Measurements from ENCODE around the gene VCL. TPM values are rescaled to one million over a fixed set of nuclear protein-coding genes. Genes with fewer than 3 reads are reported as not detected.
A peak's percentile ranks its signal among the peaks of the same experiment; 100 is the strongest.

The VCL gene
- total and polyA plus RNA-seq, 9 of the 15 experiments (the other 6 are each of a cell fraction or from before 2014, with no cell fraction given): 29.8 to 186 (median 76.4) TPM

DNA sequence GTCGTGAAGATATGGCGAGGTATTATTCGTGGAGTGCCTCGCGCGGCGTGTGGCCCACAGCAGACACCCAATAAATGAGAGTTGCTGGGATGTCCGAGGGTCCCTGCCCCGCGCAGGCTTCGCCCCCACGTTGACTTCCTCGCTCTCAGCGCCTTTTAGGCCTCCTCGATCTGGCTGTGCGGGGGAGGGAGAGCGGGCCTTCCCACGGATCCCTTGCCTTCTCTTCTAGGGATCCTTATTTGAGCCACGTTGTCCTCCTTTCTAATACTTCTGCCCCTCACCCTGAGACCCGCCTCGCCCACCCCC is 660 bp downstream of the VCL start (continued):
- TF ChIP-seq SPI1 (IDR thresholded peaks at IDR 0.05; ENCODE audit: borderline replicate concordance, low read depth, low read length) (0 out of 2 replicates have a peak, but pooled peaks have one; percentile 10), LEF1 (IDR thresholded peaks at IDR 0.05) (0 out of 2 replicates have a peak, but pooled peaks have one; percentile 39), THRAP3 (IDR thresholded peaks at IDR 0.05; ENCODE audit: borderline replicate concordance) (0 out of 2 replicates have a peak, but pooled peaks have one; percentile 15), SMARCA4 (IDR thresholded peaks at IDR 0.05) (no peak), ZNF507 (tag; conservative IDR thresholded peaks at IDR 0.05) (no peak), PHB (CRISPR knock-in tag; IDR thresholded peaks at IDR 0.05) (0 out of 2 replicates have a peak, but pooled peaks have one; percentile 9), PHB2 (IDR thresholded peaks at IDR 0.05; ENCODE audit: low read depth) (no peak), RBFOX2 (IDR thresholded peaks at IDR 0.05; ENCODE audit: low read depth, low read length) (peak; percentile 85), GTF2E2 (tag; IDR thresholded peaks at IDR 0.05) (0 out of 2 replicates have a peak, but pooled peaks have one; percentile 34), FOXK1 (CRISPR knock-in tag; IDR thresholded peaks at IDR 0.05; ENCODE audit: borderline replicate concordance) (peak; percentile 65; the same call in 1 of the 2 replicates), CC2D1A (IDR thresholded peaks at IDR 0.05) (peak; percentile 69), SAP30 (IDR thresholded peaks at IDR 0.05; ENCODE audit: borderline replicate concordance, insufficient read depth, low read depth, low read length, poor library complexity, severe bottlenecking) (no peak), CHD1 (IDR thresholded peaks at IDR 0.05; ENCODE audit: low read length) (peak; percentile 6), ETV6 (IDR thresholded peaks at IDR 0.05; ENCODE audit: borderline replicate concordance in 1 of 2, low read depth in 2 of 2, low read length in 1 of 2) (no peak), ETV6 (CRISPR knock-in tag; IDR thresholded peaks at IDR 0.05; ENCODE audit: borderline replicate concordance) (no peak), BRD4 (IDR thresholded peaks at IDR 0.05) (0 out of 2 replicates have a peak, but pooled peaks have one; percentile 13), POLR2G (IDR thresholded peaks at IDR 0.05; ENCODE audit: low read depth, low read length) (no peak), ELF1 (tag; IDR thresholded peaks at IDR 0.05) (0 out of 2 replicates have a peak, but pooled peaks have one; percentile 0), EGR1 (conservative IDR thresholded peaks at IDR 0.05) (peak; percentile 92)
- TF ChIP-seq, protein P1, sequence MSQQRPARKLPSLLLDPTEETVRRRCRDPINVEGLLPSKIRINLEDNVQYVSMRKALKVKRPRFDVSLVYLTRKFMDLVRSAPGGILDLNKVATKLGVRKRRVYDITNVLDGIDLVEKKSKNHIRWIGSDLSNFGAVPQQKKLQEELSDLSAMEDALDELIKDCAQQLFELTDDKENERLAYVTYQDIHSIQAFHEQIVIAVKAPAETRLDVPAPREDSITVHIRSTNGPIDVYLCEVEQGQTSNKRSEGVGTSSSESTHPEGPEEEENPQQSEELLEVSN (IDR thresholded peaks at IDR 0.05; ENCODE audit: borderline replicate concordance in 1 of 2, extremely low read depth in 1 of 2, insufficient read depth in 1 of 2, insufficient read length in 1 of 2, low read depth in 1 of 2, low read length in 1 of 2, poor library complexity in 1 of 2, severe bottlenecking in 1 of 2): peak in 1 of 2 experiments; percentile 37
- TF ChIP-seq, protein P2, sequence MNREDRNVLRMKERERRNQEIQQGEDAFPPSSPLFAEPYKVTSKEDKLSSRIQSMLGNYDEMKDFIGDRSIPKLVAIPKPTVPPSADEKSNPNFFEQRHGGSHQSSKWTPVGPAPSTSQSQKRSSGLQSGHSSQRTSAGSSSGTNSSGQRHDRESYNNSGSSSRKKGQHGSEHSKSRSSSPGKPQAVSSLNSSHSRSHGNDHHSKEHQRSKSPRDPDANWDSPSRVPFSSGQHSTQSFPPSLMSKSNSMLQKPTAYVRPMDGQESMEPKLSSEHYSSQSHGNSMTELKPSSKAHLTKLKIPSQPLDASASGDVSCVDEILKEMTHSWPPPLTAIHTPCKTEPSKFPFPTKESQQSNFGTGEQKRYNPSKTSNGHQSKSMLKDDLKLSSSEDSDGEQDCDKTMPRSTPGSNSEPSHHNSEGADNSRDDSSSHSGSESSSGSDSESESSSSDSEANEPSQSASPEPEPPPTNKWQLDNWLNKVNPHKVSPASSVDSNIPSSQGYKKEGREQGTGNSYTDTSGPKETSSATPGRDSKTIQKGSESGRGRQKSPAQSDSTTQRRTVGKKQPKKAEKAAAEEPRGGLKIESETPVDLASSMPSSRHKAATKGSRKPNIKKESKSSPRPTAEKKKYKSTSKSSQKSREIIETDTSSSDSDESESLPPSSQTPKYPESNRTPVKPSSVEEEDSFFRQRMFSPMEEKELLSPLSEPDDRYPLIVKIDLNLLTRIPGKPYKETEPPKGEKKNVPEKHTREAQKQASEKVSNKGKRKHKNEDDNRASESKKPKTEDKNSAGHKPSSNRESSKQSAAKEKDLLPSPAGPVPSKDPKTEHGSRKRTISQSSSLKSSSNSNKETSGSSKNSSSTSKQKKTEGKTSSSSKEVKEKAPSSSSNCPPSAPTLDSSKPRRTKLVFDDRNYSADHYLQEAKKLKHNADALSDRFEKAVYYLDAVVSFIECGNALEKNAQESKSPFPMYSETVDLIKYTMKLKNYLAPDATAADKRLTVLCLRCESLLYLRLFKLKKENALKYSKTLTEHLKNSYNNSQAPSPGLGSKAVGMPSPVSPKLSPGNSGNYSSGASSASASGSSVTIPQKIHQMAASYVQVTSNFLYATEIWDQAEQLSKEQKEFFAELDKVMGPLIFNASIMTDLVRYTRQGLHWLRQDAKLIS (CRISPR knock-in tag; IDR thresholded peaks at IDR 0.05): 0 out of 2 replicates have a peak, but pooled peaks have one; percentile 9

All from K562 (cell line).